GM12873 (cell line): ENCODE measurements around the gene PDE6C.

Experiments
- TF ChIP-seq, protein P1 (sequence below): IDR thresholded peaks from 2 replicates; pipeline ENCODE4 v1.5.1; 2012; ENCODE audit warnings: low read depth, mild to moderate bottlenecking, moderate library complexity, low read length, control low read depth; ENCODE audit not compliant: insufficient read depth; ENCODE audit errors: missing control alignments

Gene PDE6C

DNA sequence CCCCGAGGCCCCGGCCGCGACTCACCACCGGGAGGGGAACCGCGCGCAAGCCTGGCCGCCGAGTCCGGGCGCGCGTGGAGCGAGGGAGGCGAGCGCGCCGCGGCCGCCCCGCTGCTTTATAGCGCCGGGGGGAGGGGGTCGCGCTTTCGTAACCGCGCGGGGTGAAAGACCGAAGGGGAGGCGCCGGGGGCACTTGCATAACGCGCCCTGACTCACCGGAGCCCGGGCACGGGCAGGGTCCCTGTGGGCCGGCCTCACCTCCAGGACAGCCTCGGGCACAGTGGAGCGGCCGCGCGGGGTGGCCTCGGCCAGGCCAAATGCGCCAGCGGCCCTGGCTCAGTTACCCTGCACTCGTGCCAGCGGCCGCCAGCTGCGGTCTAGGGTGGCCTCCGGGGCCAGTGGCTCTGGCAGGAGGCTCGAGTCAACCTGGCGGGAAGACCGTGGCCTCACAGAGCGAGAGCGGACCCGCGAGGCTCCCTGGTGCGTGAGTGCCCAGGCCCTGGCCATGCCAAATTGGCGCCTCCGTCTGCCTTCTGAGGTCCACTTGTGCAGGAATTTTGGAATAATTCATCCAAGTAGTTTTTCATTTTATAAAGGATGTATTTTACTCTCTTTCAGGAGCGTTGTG, 11.1 kb upstream of the PDE6C start, which contains the start of gene RBP4:
Gene RBP4 (minus strand): TSS at position 90 of the 628 bp plus-strand sequence. CDS start 207 bp downstream, outside the sequence.
- TF ChIP-seq, protein P1, sequence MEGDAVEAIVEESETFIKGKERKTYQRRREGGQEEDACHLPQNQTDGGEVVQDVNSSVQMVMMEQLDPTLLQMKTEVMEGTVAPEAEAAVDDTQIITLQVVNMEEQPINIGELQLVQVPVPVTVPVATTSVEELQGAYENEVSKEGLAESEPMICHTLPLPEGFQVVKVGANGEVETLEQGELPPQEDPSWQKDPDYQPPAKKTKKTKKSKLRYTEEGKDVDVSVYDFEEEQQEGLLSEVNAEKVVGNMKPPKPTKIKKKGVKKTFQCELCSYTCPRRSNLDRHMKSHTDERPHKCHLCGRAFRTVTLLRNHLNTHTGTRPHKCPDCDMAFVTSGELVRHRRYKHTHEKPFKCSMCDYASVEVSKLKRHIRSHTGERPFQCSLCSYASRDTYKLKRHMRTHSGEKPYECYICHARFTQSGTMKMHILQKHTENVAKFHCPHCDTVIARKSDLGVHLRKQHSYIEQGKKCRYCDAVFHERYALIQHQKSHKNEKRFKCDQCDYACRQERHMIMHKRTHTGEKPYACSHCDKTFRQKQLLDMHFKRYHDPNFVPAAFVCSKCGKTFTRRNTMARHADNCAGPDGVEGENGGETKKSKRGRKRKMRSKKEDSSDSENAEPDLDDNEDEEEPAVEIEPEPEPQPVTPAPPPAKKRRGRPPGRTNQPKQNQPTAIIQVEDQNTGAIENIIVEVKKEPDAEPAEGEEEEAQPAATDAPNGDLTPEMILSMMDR, result no peak

DNA sequence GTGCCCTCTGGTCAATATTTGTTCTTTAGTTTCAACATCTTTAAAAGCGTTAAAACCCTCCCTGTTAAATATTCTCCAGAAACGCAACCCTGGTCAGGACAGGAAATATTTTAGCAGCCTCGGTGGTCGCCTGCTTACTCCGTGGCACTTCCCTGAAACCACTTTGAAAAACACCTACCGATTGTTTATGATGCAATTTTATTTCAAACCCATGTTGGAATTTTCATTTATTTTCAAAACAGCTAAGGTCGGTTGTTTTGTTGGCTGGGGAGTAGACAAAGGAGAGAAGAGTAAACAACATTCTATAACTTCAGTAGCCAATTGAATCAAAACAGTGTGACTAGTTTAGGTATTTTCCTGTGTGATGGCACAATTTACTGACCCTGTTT, 10.6 kb upstream of the PDE6C start:
- TF ChIP-seq, protein P1, result no peak

DNA sequence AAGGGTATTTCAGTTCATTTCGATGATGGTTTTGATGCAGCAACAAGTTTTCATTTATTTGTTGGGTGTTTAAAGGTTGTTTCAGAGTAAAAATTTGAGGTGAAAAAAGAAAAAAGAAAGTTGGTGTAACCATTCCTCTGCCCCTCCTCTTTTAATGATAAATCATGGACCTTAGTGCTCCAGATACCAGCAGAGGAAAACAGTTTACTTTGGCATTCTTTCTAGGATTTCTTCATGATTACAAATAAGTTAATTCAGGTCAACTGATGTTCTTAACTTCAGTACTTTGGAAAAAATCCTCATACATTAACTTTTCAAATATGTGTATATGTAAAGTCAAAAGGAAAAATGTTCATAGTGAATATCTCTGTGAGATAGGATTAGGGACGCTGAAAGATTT, 9.3 kb upstream of the PDE6C start:
- TF ChIP-seq, protein P1, result no peak

DNA sequence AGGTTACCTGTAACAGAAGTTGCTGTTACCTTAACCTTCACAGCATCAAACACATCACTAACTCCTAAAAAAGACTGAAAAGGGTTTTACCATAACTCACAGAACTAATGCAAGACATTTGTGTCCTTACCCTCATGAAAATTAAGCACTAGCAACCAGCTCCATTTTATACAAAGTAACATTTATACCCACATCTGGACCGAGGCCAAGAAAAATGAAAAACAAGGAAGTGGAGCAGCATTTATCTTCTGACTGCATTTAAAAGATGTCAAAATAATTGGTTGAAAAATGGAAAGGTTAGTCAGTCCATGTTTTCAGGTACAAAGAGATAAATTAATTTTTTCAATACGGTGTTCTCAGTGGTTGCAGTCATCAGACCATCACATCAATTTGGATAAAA, 8.2 kb upstream of the PDE6C start:
- TF ChIP-seq, protein P1, result no peak

DNA sequence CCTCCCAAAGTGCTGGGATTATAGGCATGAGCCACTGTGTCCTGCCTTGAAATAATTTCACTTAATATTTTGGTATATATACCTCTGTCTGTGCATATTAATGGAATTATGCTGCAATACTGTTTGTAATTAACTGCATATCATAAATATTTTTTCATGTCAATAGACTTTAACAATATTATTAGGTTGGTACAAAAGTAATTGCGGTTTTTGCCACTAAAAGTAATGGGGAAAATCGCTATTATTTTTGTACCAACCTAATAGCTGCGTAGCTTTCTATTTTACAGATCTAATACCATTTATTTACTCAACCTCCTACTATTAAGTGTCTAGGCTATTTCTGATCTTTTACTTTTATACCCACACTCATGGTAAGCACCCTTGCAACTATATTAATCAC, 3.9 kb upstream of the PDE6C start:
- TF ChIP-seq, protein P1, result no peak

DNA sequence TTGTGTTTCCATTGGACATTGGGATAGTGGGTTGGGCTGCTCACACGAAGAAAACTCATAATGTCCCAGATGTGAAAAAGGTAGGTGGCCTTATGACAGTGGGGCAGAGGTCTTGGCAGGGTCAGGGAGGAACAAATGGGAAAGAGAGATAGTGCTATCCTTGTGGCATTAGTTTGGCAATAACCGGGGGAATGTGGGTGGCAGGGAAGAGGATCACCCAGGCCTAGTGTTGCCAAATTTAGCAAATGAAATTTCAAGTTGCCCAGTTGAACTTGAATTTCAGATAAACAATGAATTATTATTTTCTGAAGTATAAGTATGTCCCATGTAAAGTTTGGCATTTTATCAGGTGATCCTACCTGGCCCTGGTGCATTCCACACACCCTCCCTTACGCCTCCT, 789 bp downstream of the PDE6C start:
- TF ChIP-seq, protein P1, result no peak

DNA sequence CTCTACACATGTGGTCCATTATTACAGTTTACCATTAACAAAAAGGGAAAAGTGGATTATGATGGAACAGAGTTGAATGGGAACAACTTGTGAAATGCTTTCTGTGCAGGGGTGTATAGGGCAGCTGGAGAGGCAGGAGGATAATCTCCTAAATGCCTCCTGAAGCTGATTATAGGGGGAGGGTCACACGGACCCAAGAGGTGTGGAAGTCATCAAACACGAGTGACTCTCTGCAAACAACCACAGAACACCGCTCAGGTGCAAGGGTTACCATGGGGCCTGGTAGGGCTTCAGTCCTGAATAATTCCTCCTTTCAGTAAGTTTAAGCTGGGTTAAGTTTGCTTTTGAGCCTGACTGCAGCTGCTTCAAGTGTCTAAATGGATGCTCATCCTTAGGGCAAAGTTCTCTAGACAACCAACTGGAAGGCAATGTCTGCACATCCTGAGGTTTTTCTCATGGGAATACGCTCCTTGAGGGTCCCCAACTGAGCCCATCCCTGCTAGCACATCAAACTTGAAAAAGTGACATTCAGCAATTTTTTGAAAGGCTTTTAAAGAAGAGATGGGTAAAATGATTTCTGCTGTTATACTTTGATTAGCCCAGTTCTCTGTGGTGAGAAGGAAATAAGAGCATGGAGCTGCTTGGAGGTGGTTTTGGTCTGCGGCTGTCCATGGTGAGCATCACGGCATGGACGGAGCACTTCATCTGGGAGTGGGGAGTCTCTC, 1.9 kb downstream of the PDE6C start:
- TF ChIP-seq, protein P1, result no peak
